ENCODE data around the gene SLC7A5.
"Not testable (repeated sequence)": the region's sequence is repeated elsewhere in the genome, so short reads cannot be mapped to it uniquely, and the experiment has no call there.

DNA sequence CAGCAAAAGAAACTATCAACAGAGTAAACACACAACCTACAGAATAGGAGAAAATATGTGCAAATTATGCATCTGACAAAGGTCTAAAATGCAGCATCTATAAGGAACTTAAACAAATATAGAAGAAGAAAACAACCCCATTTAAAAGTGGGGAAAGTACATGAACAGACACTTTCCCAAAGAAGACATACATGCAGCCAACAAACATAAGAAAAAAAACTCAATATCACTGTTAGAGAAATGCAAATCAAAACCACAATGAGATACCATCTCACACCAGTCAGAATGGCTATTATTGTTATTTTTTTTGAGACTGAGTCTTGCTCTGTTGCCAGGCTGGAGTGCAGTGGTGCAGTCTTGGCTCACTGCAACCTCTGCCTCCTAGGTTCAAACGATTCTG, 57.9 kb downstream of the SLC7A5 start:
- TF ChIP-seq, protein P1, sequence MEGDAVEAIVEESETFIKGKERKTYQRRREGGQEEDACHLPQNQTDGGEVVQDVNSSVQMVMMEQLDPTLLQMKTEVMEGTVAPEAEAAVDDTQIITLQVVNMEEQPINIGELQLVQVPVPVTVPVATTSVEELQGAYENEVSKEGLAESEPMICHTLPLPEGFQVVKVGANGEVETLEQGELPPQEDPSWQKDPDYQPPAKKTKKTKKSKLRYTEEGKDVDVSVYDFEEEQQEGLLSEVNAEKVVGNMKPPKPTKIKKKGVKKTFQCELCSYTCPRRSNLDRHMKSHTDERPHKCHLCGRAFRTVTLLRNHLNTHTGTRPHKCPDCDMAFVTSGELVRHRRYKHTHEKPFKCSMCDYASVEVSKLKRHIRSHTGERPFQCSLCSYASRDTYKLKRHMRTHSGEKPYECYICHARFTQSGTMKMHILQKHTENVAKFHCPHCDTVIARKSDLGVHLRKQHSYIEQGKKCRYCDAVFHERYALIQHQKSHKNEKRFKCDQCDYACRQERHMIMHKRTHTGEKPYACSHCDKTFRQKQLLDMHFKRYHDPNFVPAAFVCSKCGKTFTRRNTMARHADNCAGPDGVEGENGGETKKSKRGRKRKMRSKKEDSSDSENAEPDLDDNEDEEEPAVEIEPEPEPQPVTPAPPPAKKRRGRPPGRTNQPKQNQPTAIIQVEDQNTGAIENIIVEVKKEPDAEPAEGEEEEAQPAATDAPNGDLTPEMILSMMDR (IDR thresholded peaks at IDR 0.05) = not testable (repeated sequence)
- not testable (repeated sequence) for TF ChIP-seq POLR2AphosphoS5, POLR2A (IDR thresholded peaks at IDR 0.05)
